ENCODE results near the gene WDR12.

- TF ChIP-seq ZNF318 (CRISPR knock-in tag; IDR thresholded peaks at IDR 0.05) (no peak), SRSF1 (optimal IDR thresholded peaks at IDR 0.05; ENCODE audit: low read depth, low read length) (no peak), POLR2G (IDR thresholded peaks at IDR 0.05; ENCODE audit: low read depth, low read length) (no peak), HCFC1 (IDR thresholded peaks at IDR 0.05; ENCODE audit: low read depth, low read length) (no peak), SMARCC2 (IDR thresholded peaks at IDR 0.05) (no peak), ZNF644 (CRISPR knock-in tag; IDR thresholded peaks at IDR 0.05; ENCODE audit: low read depth) (no peak)
- TF ChIP-seq, protein P1, sequence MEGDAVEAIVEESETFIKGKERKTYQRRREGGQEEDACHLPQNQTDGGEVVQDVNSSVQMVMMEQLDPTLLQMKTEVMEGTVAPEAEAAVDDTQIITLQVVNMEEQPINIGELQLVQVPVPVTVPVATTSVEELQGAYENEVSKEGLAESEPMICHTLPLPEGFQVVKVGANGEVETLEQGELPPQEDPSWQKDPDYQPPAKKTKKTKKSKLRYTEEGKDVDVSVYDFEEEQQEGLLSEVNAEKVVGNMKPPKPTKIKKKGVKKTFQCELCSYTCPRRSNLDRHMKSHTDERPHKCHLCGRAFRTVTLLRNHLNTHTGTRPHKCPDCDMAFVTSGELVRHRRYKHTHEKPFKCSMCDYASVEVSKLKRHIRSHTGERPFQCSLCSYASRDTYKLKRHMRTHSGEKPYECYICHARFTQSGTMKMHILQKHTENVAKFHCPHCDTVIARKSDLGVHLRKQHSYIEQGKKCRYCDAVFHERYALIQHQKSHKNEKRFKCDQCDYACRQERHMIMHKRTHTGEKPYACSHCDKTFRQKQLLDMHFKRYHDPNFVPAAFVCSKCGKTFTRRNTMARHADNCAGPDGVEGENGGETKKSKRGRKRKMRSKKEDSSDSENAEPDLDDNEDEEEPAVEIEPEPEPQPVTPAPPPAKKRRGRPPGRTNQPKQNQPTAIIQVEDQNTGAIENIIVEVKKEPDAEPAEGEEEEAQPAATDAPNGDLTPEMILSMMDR (CRISPR knock-in tag; IDR thresholded peaks at IDR 0.05) = no peak
Measured at GRCh38 chr2:202910698-202911097, 775 bp downstream of the WDR12 start.
